H1 (cell line): ENCODE measurements around the gene MMP24. TPM values are rescaled to one million over a fixed set of nuclear protein-coding genes. Genes with fewer than 3 reads are reported as not detected.
"Not testable (repeated sequence)": the region's sequence is repeated elsewhere in the genome, so short reads cannot be mapped to it uniquely, and the experiment has no call there.

Source experiments
- CTCF ChIA-PET: fragments of 300-600 bp; sonication (Branson Sonifier 250); formaldehyde crosslinking; loops from one replicate; lab custom pipeline; 2021; ENCODE audit not compliant: partially characterized antibody; lab: Charles Lee
- POLR2A ChIA-PET: fragments of 300-600 bp; sonication (Branson Sonifier 250); formaldehyde crosslinking; loops from one replicate; lab custom pipeline; 2021; ENCODE audit warnings: inconsistent platforms; ENCODE audit not compliant: partially characterized antibody; lab: Charles Lee
- DNase-seq, 2 experiments: peaks; one replicate each; pipeline versions ENCODE4 v3.0.0 to v3.0.0-alpha.2; 2010 to 2022; ENCODE audit warnings: low spot score in 2 of 2, low read depth in 1 of 2, mixed read lengths in 1 of 2
- FAIRE-seq: peaks from 2 replicates; lab custom pipeline; 2011; peaks lifted over from hg19 to GRCh38; lab: Jason Lieb, UNC
- H2AFZ ChIP-seq: 2 replicates; pipeline ENCODE4 v1.8.1; 2012; ENCODE audit warnings: low read length, inconsistent platforms
- H2AK5ac ChIP-seq: 2 replicates; pipeline ENCODE4 v1.6.1; 2013; ENCODE audit warnings: low read depth, low read length
- H2BK120ac ChIP-seq: replicated peaks from 2 replicates; pipeline ENCODE3; 2013; ENCODE audit warnings: low read depth, low read length, inconsistent platforms
- H2BK12ac ChIP-seq: 2 replicates; pipeline ENCODE4 v1.6.1; 2013; ENCODE audit warnings: low read depth, low read length
- H2BK15ac ChIP-seq: 2 replicates; pipeline ENCODE4 v1.6.1; 2013; ENCODE audit warnings: low read length
- H2BK20ac ChIP-seq: 2 replicates; pipeline ENCODE4 v1.6.1; 2013; ENCODE audit warnings: low read length
- H2BK5ac ChIP-seq: 2 replicates; pipeline ENCODE4 v1.6.1; 2013; ENCODE audit warnings: low read depth, low read length
- H3K14ac ChIP-seq: 2 replicates; pipeline ENCODE4 v1.6.1; 2013; ENCODE audit warnings: inconsistent platforms; ENCODE audit not compliant: insufficient read length
- H3K18ac ChIP-seq: 2 replicates; pipeline ENCODE4 v1.6.1; 2013; ENCODE audit warnings: low read length; ENCODE audit errors: extremely low read depth
- H3K23ac ChIP-seq: 2 replicates; pipeline ENCODE4 v1.6.1; 2013; ENCODE audit warnings: inconsistent platforms; ENCODE audit not compliant: insufficient read length
- H3K23me2 ChIP-seq: 2 replicates; pipeline ENCODE4 v1.6.1; 2013; ENCODE audit warnings: low read depth, low read length
- H3K27ac ChIP-seq: 2 replicates; pipeline ENCODE4 v1.6.1; 2011; ENCODE audit warnings: low read depth, low read length, inconsistent platforms
- H3K27me3 ChIP-seq, 4 experiments: replicated peaks in 1 of 4; 1 replicate in 1 of 4; 2 replicates in 3 of 4; pipeline versions ENCODE4 v1.6.1 to v1.8.1; 2011 to 2013; ENCODE audit warnings: low read length in 3 of 4, mild to moderate bottlenecking in 3 of 4, inconsistent platforms in 2 of 4, mixed read lengths in 2 of 4, moderate library complexity in 1 of 4; ENCODE audit not compliant: control insufficient read depth in 3 of 4, insufficient read depth in 3 of 4; ENCODE audit errors: extremely low read depth in 1 of 4
- H3K36me3 ChIP-seq, 4 experiments: 2 replicates each; pipeline versions ENCODE4 v1.6.1 to v1.8.1; 2011 to 2013; ENCODE audit warnings: mild to moderate bottlenecking in 4 of 4, low read length in 3 of 4, moderate library complexity in 2 of 4, control low read depth in 1 of 4, inconsistent platforms in 1 of 4; ENCODE audit not compliant: insufficient read depth in 4 of 4, control insufficient read depth in 2 of 4
- H3K4ac ChIP-seq: replicated peaks from 2 replicates; pipeline ENCODE3; 2013; ENCODE audit warnings: low read length, low read depth, mixed read lengths, inconsistent platforms; ENCODE audit not compliant: insufficient read length
- H3K4me1 ChIP-seq, 4 experiments: replicated peaks in 1 of 4; 1 replicate in 1 of 4; 2 replicates in 3 of 4; pipeline versions ENCODE4 v1.6.1 to v1.8.1; 2011 to 2013; ENCODE audit warnings: low read length in 3 of 4, inconsistent platforms in 2 of 4, mixed read lengths in 1 of 4; ENCODE audit not compliant: insufficient read depth in 4 of 4, control insufficient read depth in 3 of 4
- H3K4me2 ChIP-seq, 2 experiments: 2 replicates each; pipeline versions ENCODE4 v1.6.1 to v1.8.1; 2011 to 2013; ENCODE audit warnings: low read depth in 2 of 2, low read length in 2 of 2, control low read depth in 1 of 2, inconsistent platforms in 1 of 2, mild to moderate bottlenecking in 1 of 2; ENCODE audit not compliant: insufficient read depth in 1 of 2
- H3K4me3 ChIP-seq, 4 experiments: fragments of 200-600, 300-600 bp in 1 of 4; sonication (generic), shearing (Covaris generic), sonication (Bioruptor Twin) in 1 of 4; 2 replicates each; pipeline versions ENCODE4 v1.5.1 to v1.8.1; 2011 to 2016; ENCODE audit warnings: low read length in 4 of 4, low read depth in 3 of 4, control low read depth in 2 of 4, inconsistent platforms in 2 of 4, mild to moderate bottlenecking in 2 of 4, mixed read lengths in 1 of 4, moderate library complexity in 1 of 4; ENCODE audit not compliant: insufficient read depth in 2 of 4; ENCODE audit errors: extremely low read depth in 1 of 4
- H3K56ac ChIP-seq: replicated peaks from 2 replicates; pipeline ENCODE3; 2013; ENCODE audit warnings: low read depth, mild to moderate bottlenecking, mixed read lengths, low read length, inconsistent platforms; ENCODE audit not compliant: insufficient read length
- H3K79me1 ChIP-seq: 2 replicates; pipeline ENCODE4 v1.6.1; 2013; ENCODE audit warnings: low read depth, low read length, control low read depth
- H3K79me2 ChIP-seq, 2 experiments: 2 replicates each; pipeline versions ENCODE4 v1.6.1 to v1.8.1; 2012 to 2013; ENCODE audit warnings: low read length in 2 of 2, mild to moderate bottlenecking in 2 of 2, inconsistent platforms in 1 of 2; ENCODE audit not compliant: insufficient read depth in 2 of 2, control insufficient read depth in 1 of 2
- H3K9ac ChIP-seq, 4 experiments: replicated peaks in 1 of 4; 1 replicate in 1 of 4; 2 replicates in 3 of 4; pipeline versions ENCODE4 v1.6.1 to v1.8.1; 2011 to 2013; ENCODE audit warnings: low read depth in 3 of 4, low read length in 3 of 4, control low read depth in 2 of 4, mild to moderate bottlenecking in 2 of 4, moderate library complexity in 2 of 4, inconsistent platforms in 1 of 4; ENCODE audit errors: extremely low read depth in 1 of 4
- H3K9me3 ChIP-seq, 2 experiments: 2 replicates each; pipeline versions ENCODE4 v1.6.1 to v1.8.1; 2012 to 2013; ENCODE audit warnings: mild to moderate bottlenecking in 2 of 2, moderate library complexity in 2 of 2, control low read depth in 1 of 2, inconsistent platforms in 1 of 2, low read depth in 1 of 2, low read length in 1 of 2, mixed read lengths in 1 of 2; ENCODE audit not compliant: insufficient read depth in 2 of 2
- H4K20me1 ChIP-seq, 2 experiments: replicated peaks in 1 of 2; 2 replicates each; pipeline versions ENCODE3 to v1.8.1; 2011 to 2013; ENCODE audit warnings: inconsistent platforms in 2 of 2, low read length in 2 of 2, mild to moderate bottlenecking in 1 of 2; ENCODE audit not compliant: insufficient read depth in 2 of 2, control insufficient read depth in 1 of 2
- H4K5ac ChIP-seq: 2 replicates; pipeline ENCODE4 v1.6.1; 2013; ENCODE audit warnings: low read length, low read depth, mixed read lengths, inconsistent platforms; ENCODE audit not compliant: insufficient read length
- H4K8ac ChIP-seq: 2 replicates; pipeline ENCODE4 v1.8.0; 2013; ENCODE audit warnings: mild to moderate bottlenecking, moderate library complexity, low read length, inconsistent platforms; ENCODE audit not compliant: insufficient read depth; ENCODE audit errors: extremely low read depth
- H4K91ac ChIP-seq: replicated peaks from 2 replicates; pipeline ENCODE3; 2013; ENCODE audit warnings: low read length, mixed read lengths, inconsistent platforms; ENCODE audit not compliant: insufficient read length
- WGBS, 2 experiments: shearing (Covaris generic) in 1 of 2; methylation state at CpG; one replicate each; pipeline versions ENCODE4 v1.1.6 to v1.1.7; 2013 to 2015; ENCODE audit warnings: low lambda C conversion rate in 2 of 2, mixed read lengths in 2 of 2, inconsistent platforms in 1 of 2, low coverage in 1 of 2, missing lambda C conversion rate in 1 of 2; ENCODE audit not compliant: insufficient replicate concordance in 2 of 2, insufficient coverage in 1 of 2, insufficient read length in 1 of 2; ENCODE audit errors: extremely low coverage in 1 of 2, missing lambda C conversion rate in 1 of 2; 5-methylcytosine and 5-hydroxymethylcytosine counted together
- polyA plus RNA-seq, 7 experiments: library from polyadenylated mRNA; depleted of rRNA in 3 of 7; stranded (reverse) in 5 of 7; unstranded in 2 of 7; fragments of >200 nt in 5 of 7; fragments of 200-250 nt in 2 of 7; gene quantifications; 1 replicate in 5 of 7; 2 replicates in 1 of 7; 4 replicates in 1 of 7; pipeline versions ENCODE4 v1.2.1 to v1.2.3, GENCODE V29; 2011 to 2013; ENCODE audit warnings: missing spikeins in 2 of 7, mixed read lengths in 2 of 7
- total RNA-seq: library from RNA; stranded (reverse); fragmentation: NEBNext Ultra II Directional; extraction: Animal tissue kit (Norgen Biotek cat#: 25700); gene quantifications from 2 replicates; pipeline ENCODE4 v1.2.1, GENCODE V29; 2021

The MMP24 gene
- total and polyA plus RNA-seq, 2 of the 8 experiments (the other 6 are each of a cell fraction or from before 2014, with no cell fraction given) = 18.8 to 21.4 TPM

DNA sequence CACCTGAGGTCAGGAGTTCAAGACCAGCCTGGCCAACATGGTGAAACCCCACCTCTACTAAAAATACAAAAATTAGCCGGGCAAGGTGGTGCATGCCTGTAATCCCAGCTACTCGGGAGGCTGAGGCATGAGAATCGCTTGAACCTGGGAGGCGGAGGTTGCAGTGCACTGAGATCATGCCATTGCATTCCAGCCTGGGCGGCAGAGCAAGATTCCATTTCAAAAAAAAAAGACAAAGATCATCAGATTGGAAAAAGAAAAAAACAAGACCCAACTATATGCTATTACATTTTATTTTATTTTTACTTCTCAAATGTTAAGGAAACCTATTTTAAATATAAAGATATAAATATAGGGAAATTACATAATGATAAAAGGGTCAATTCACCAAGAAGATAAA lies 25.0 kb upstream of the MMP24 start:
- WGBS, 2 experiments = 91% methylated on average over 5 of the region's 5 CpGs; no CpG with 5 or more reads in 1 of the 2 experiments
- CTCF ChIA-PET, POLR2A ChIA-PET, H4K8ac ChIP-seq, H2BK20ac ChIP-seq, H2AK5ac ChIP-seq, H3K18ac ChIP-seq, H3K79me2 ChIP-seq, H3K27me3 ChIP-seq, H3K36me3 ChIP-seq, H2BK12ac ChIP-seq, FAIRE-seq, DNase-seq, H3K79me1 ChIP-seq, H3K14ac ChIP-seq, H3K9ac ChIP-seq, H2AFZ ChIP-seq, H3K56ac ChIP-seq, H3K4me3 ChIP-seq, H2BK5ac ChIP-seq, H2BK15ac ChIP-seq, H3K23ac ChIP-seq, H2BK120ac ChIP-seq, H4K20me1 ChIP-seq, H4K91ac ChIP-seq, H3K4me1 ChIP-seq, H3K23me2 ChIP-seq, H3K4ac ChIP-seq, H4K5ac ChIP-seq, H3K27ac ChIP-seq, H3K4me2 ChIP-seq: not testable (repeated sequence)
- peaks cover 8 to 16% of the 10 kb centered on the region in 2 experiments for H3K9me3 ChIP-seq
